ENCODE results near the gene BCL2L11.

The BCL2L11 gene

GRCh38 chr2:111198701-111199100 lies 78.0 kb downstream of the BCL2L11 start:
- no peak for DNase-seq

GRCh38 chr2:111199840-111200239 lies 79.1 kb downstream of the BCL2L11 start:
- DNase-seq: no peak

DNA sequence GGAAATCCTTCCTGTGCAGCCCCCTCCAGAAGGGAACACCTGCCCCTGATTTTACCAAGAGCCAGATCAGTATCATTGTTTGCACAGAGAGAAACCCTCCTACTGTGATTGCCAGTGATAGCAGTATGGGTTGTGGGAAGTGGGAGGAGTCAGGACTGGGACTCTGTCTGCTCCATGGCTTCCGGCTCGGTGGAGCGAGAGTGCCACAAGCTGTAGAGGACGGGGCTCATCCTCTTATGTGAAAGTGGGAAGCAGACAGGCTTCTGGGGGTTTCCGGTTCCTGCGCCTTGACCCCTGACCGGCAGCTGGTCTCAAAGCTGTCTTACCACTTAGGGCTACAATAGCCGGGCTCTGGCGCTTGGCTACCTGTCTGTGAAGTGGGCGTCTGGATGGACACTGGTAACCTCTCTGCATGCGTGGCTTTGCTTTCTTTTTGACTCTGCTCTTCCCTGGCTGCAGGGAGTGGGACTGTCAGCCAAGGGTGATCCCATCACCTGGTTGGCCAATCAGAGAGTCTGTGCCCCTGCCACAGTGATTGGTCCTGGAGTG lies 79.7 kb downstream of the BCL2L11 start:
- no peak for DNase-seq

- no peak for DNase-seq
These were observed 80.5 kb downstream of the BCL2L11 start for GRCh38 chr2:111201214-111201613.

GRCh38 chr2:111202266-111203040 lies 81.7 kb downstream of the BCL2L11 start:
- no peak for DNase-seq

- DNase-seq: no peak
These were observed 84.0 kb downstream of the BCL2L11 start for GRCh38 chr2:111204706-111205105.

- no peak for DNase-seq
These were observed 85.1 kb downstream of the BCL2L11 start for GRCh38 chr2:111205774-111206173.

- no peak for DNase-seq
These were observed 87.1 kb downstream of the BCL2L11 start for GRCh38 chr2:111207851-111208250.

GRCh38 chr2:111208639-111209038 lies 87.9 kb downstream of the BCL2L11 start:
- DNase-seq: no peak

GRCh38 chr2:111209045-111209514 lies 88.4 kb downstream of the BCL2L11 start:
- DNase-seq: no peak

- no peak for DNase-seq
These were observed 89.3 kb downstream of the BCL2L11 start for GRCh38 chr2:111210036-111210435.

GRCh38 chr2:111213877-111214276 lies 93.2 kb downstream of the BCL2L11 start:
- DNase-seq: no peak

DNA sequence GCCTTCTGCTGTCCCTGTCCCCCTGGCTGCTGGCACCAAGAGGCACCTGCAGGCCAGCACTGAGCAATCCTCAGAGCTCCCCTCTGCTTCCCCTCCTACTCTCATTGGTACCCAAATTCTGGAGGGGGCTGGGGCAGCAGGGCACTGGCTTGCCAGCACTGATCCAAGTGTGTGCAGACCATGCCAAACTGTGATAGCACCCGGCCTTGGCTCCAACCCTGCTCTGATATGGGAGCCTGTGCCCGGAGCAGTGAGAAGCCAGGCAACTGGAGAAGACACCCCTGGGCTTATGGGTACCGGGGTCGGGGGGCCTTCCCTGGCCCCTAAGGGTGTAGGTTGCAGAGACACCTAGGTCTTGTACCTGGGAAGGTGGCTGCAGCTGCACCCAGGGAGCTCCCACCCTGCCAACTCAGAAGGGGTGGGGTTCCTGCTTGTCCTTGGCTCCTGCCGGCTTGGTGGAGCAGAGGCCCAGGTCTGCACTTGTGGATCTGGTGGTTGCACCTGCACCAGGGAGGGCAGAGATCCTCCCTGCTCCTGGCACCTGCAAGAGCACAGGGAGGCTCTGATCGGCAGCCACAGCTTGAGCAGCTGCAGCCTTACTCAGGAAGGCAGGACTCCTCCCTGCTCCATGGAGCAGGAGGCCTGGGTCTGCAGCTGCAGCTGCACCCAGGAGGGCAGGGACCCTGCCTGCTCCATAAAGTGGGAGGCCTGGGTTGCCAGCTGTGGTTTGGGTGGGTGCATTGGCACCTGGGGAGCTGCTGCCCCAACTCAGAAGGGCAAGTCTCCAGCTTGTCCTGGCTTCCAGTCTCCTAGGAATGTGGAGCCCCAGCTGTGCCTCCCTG lies 96.3 kb downstream of the BCL2L11 start:
- no peak for DNase-seq
